Measurements from ENCODE around the gene ALG12. TPM values are rescaled to one million over a fixed set of nuclear protein-coding genes. Genes with fewer than 3 reads are reported as not detected.

Gene ALG12
- total RNA-seq, 2 donors from 2014 or later: 19.7 to 26.2 TPM

- Mint-ChIP-seq H3K4me3 (no peak overlapping the region), H3K27ac (no peak overlapping the region), H3K4me1 (peaks cover 4% of the 10 kb centered on the region), H3K27me3 (ENCODE audit: insufficient read depth) (no peaks in the 10 kb centered on the region), H3K36me3 (ENCODE audit: low read depth) (no peaks in the 10 kb centered on the region), H3K9me3 (no peaks in the 10 kb centered on the region)
- TF ChIP-seq CTCF (conservative IDR thresholded peaks at IDR 0.05): no peak
- Histone ChIP-seq H3K9me3 (ENCODE audit: control insufficient read depth, low read length) (no peaks in the 10 kb centered on the region), H3K36me3 (ENCODE audit: control insufficient read depth, insufficient read depth, low read length) (no peaks in the 10 kb centered on the region), H3K4me3 (ENCODE audit: low read length) (no peak overlapping the region), H3K27me3 (ENCODE audit: control insufficient read depth, insufficient read depth, low read length, poor library complexity, severe bottlenecking) (no peaks in the 10 kb centered on the region), H3K9ac (ENCODE audit: extremely low read depth, low read length, poor library complexity, severe bottlenecking) (no peak overlapping the region), H3K4me1 (ENCODE audit: control insufficient read depth, insufficient read depth, low read length) (peaks cover 6% of the 10 kb centered on the region), H3K27ac (ENCODE audit: low read depth, low read length) (no peak overlapping the region)
- WGBS, 2 experiments (ENCODE audit: insufficient coverage in 1 of 2, insufficient read length in 1 of 2): 89 to 94% methylated on average over 6 to 8 of the region's 8 CpGs
- no peak for DNase-seq
Observed at GRCh38 chr22:49954354-49954753, 36.1 kb upstream of the ALG12 start.

GRCh38 chr22:49953680-49954344 is 35.6 kb upstream of the ALG12 start:
- no peaks in the 10 kb centered on the region for H3K36me3 Mint-ChIP-seq (ENCODE audit: low read depth)
- Histone ChIP-seq H3K4me3 (ENCODE audit: low read length) (no peak overlapping the region), H3K36me3 (ENCODE audit: control insufficient read depth, insufficient read depth, low read length) (no peaks in the 10 kb centered on the region), H3K4me1 (ENCODE audit: control insufficient read depth, insufficient read depth, low read length) (peaks cover 6% of the 10 kb centered on the region), H3K27ac (ENCODE audit: low read depth, low read length) (no peak overlapping the region), H3K9ac (ENCODE audit: extremely low read depth, low read length, poor library complexity, severe bottlenecking) (no peak overlapping the region), H3K9me3 (ENCODE audit: control insufficient read depth, low read length) (no peaks in the 10 kb centered on the region), H3K27me3 (ENCODE audit: control insufficient read depth, insufficient read depth, low read length, poor library complexity, severe bottlenecking) (no peaks in the 10 kb centered on the region)
- WGBS, 2 experiments (ENCODE audit: insufficient coverage in 1 of 2, insufficient read length in 1 of 2): 87 to 88% methylated on average over 14 to 18 of the region's 18 CpGs
- H3K9me3 Mint-ChIP-seq: no peaks in the 10 kb centered on the region
- no peaks in the 10 kb centered on the region for H3K27me3 Mint-ChIP-seq (ENCODE audit: insufficient read depth)
- DNase-seq: no peak
- H3K27ac Mint-ChIP-seq: no peak overlapping the region
- H3K4me1 Mint-ChIP-seq: no peaks in the 10 kb centered on the region
- H3K4me3 Mint-ChIP-seq: no peak overlapping the region
- TF ChIP-seq CTCF (conservative IDR thresholded peaks at IDR 0.05): no peak

- H3K27ac Mint-ChIP-seq: no peak overlapping the region
- H3K9ac ChIP-seq (ENCODE audit: extremely low read depth, low read length, poor library complexity, severe bottlenecking): no peak overlapping the region
- no peak overlapping the region for H3K4me3 ChIP-seq (ENCODE audit: low read length)
- no peaks in the 10 kb centered on the region for H3K27me3 Mint-ChIP-seq (ENCODE audit: insufficient read depth)
- H3K4me1 Mint-ChIP-seq: no peaks in the 10 kb centered on the region
- no peaks in the 10 kb centered on the region for H3K9me3 ChIP-seq (ENCODE audit: control insufficient read depth, low read length)
- no peak for TF ChIP-seq CTCF (conservative IDR thresholded peaks at IDR 0.05)
- 94 to 95% methylated on average over 9 to 20 of the region's 20 CpGs for WGBS, 2 experiments (ENCODE audit: insufficient coverage in 1 of 2, insufficient read length in 1 of 2)
- no peaks in the 10 kb centered on the region for H3K36me3 Mint-ChIP-seq (ENCODE audit: low read depth)
- no peaks in the 10 kb centered on the region for H3K36me3 ChIP-seq (ENCODE audit: control insufficient read depth, insufficient read depth, low read length)
- no peaks in the 10 kb centered on the region for H3K27me3 ChIP-seq (ENCODE audit: control insufficient read depth, insufficient read depth, low read length, poor library complexity, severe bottlenecking)
- H3K4me1 ChIP-seq (ENCODE audit: control insufficient read depth, insufficient read depth, low read length): peaks cover 6% of the 10 kb centered on the region
- H3K9me3 Mint-ChIP-seq: no peaks in the 10 kb centered on the region
- H3K4me3 Mint-ChIP-seq: no peak overlapping the region
- H3K27ac ChIP-seq (ENCODE audit: low read depth, low read length): no peak overlapping the region
- DNase-seq: no peak
Observed at GRCh38 chr22:49953027-49953679, 34.9 kb upstream of the ALG12 start.

Measured in endodermal cell (in vitro differentiated cells).